Heart left ventricle (tissue), 16 donors: ENCODE measurements around the gene CAT. TPM values are rescaled to one million over a fixed set of nuclear protein-coding genes. Genes with fewer than 3 reads are reported as not detected.

Source experiments
- ATAC-seq, 4 donors: fragments of 200-7000 bp; cut with Tn5 transposase; one replicate each; pipeline ENCODE4 v1.9.1; 2020 to 2022; ENCODE audit warnings: moderate library complexity in 4 of 4, mild to moderate bottlenecking in 3 of 4, moderate number of reproducible peaks in 1 of 4
- DNase-seq, 5 donors: peaks; one replicate each; pipeline ENCODE4 v3.0.0-alpha.2; 2020
- H3K27ac ChIP-seq, 12 donors: fragments of 200-600 bp; sonication (generic) in 4 of 12; one replicate each; pipeline versions ENCODE4 v1.5.0 to v1.8.0; 2016 to 2022; ENCODE audit warnings: mild to moderate bottlenecking in 2 of 12
- H3K27me3 ChIP-seq, 9 donors: fragments of 200-600 bp; sonication (generic) in 2 of 9; one replicate each; pipeline versions ENCODE4 v1.5.1 to v1.8.0; 2016 to 2022; ENCODE audit warnings: mild to moderate bottlenecking in 3 of 9
- H3K36me3 ChIP-seq, 9 donors: fragments of 200-600 bp; sonication (generic) in 2 of 9; one replicate each; pipeline versions ENCODE4 v1.5.0 to v1.8.0; 2018 to 2022; ENCODE audit warnings: mild to moderate bottlenecking in 2 of 9
- H3K4me1 ChIP-seq, 12 donors: fragments of 200-600 bp; sonication (generic) in 4 of 12; one replicate each; pipeline versions ENCODE4 v1.5.0 to v1.8.0; 2016 to 2022; ENCODE audit warnings: mild to moderate bottlenecking in 3 of 12
- H3K4me3 ChIP-seq, 12 donors: fragments of 200-600 bp; sonication (generic) in 4 of 12; one replicate each; pipeline versions ENCODE4 v1.5.0 to v1.8.0; 2017 to 2022; ENCODE audit warnings: mild to moderate bottlenecking in 9 of 12, moderate library complexity in 4 of 12
- H3K9me3 ChIP-seq, 12 donors: fragments of 200-600 bp; sonication (generic) in 4 of 12; one replicate each; pipeline versions ENCODE4 v1.5.0 to v1.8.0; 2016 to 2022; ENCODE audit warnings: mild to moderate bottlenecking in 1 of 12
- POLR2A ChIP-seq, 2 donors: fragments of 450-650 bp; IDR thresholded peaks; one replicate each; pipeline ENCODE4 v1.6.1; 2017; ENCODE audit warnings: antibody characterized with exemption in 2 of 2, mild to moderate bottlenecking in 2 of 2, moderate library complexity in 2 of 2
- WGBS, 4 donors: extraction: QIAGEN DNeasy Blood & Tissue Kit in 2 of 4; methylation state at CpG; one replicate each; pipeline versions ENCODE4 v1.1.5 to v1.1.7; 2013 to 2018; 5-methylcytosine and 5-hydroxymethylcytosine counted together
- intact Hi-C, 10 donors: fragments of 100-400 bp; cut with DNase I; formaldehyde crosslinking; loops; one replicate each; pipeline versions ENCODE4 v1.11.1 to v1.14.2; 2022
- polyA plus RNA-seq, 2 donors: library from polyadenylated mRNA; stranded (reverse); fragments of 200-250 nt; gene quantifications; one replicate each; pipeline ENCODE4 v1.2.3, GENCODE V29; 2013
- total RNA-seq, 9 donors: library from RNA; depleted of rRNA in 2 of 9; stranded (reverse); fragments of >200 nt in 2 of 9; fragmentation: NEBNext Ultra II Directional in 3 of 9; extraction: Animal tissue kit (Norgen Biotek cat#: 25700) in 3 of 9; gene quantifications; one replicate each; pipeline versions ENCODE4 v1.1.0 to v1.2.4, GENCODE V29; 2016 to 2023
- TF ChIP-seq, protein P1 (sequence below), 12 donors: fragments of 200-600 bp; sonication (generic) in 4 of 12; IDR thresholded peaks; one replicate each; pipeline versions ENCODE4 v1.5.0 to v1.8.0; 2018 to 2022; ENCODE audit warnings: antibody characterized with exemption in 12 of 12, mild to moderate bottlenecking in 5 of 12
- donor health status: ischemic (EF 13 %, LVEDD 7.1; RV severe dilation, severe dysfunction).
- donor health status: healthy with polysubstance abuse.
- donor health status: DM: no; HTN: yes; CAD: no.
- donor health status: DM: no; HTN: no; CAD: no.
- donor health status: ischemic (EF 25% LVEDD 6.9; RV normal size, moderate dysfunction).
- donor health status: ischemic (EF 25% LVEDD 5.7; RV mildly dilated, moderate dysfunction).
- donor health status: healthy.
- donor health status: DM: yes; HTN: yes; CAD: no.
- donor health status: ischemic (EF 35%, LVEDD 5.7; RV mildly dilated, moderate dysfunction).
- donor health status: nonischemic (EF 11% LVEDD 7.7; RV severe dilation, severe dysfunction).
- donor health status: DM: yes; HTN: yes; CAD: no.
- donor health status: PGD.
- donor health status: ischemic (EF 29% LVEDD 5.4; RV normal size, mild dysfunction).
- donor health status: nonischemic (EF 23%, LVEDD 6.1; RV moderate dilation, normal function).

Gene CAT
- total and polyA plus RNA-seq, 11 donors = 49.9 to 183 (median 88.6) TPM

DNA sequence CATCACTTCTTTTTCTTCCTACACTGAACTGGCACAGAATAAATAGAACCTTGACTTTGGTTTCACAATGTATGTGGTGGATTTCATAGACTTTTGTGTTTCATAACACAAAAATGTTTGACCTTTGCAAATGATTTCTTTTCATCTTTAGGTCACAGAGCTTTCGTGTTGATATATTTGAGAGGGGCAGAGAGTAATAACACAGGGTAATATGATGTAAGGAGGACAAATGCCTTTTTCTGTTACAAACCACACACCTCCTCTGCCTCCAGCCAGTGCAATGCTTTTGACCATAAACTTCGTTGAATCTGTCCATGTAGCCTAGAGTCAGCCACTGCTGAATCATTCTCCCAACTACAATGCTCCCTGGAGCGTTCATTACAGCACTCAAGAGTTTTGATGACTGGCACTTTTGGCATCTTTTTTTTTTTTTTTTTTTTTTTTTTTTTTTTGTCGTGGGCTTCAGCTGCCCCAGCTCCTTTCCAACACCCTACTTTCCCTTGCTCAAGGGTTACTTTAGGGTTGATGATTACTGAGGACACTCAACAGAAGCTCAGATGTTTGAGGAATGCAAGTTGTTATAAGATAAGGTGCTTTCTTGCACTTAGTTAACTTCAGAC is 11.4 kb upstream of the CAT start:
- intact Hi-C loops = no loop called here
- Histone ChIP-seq H3K27ac (peak overlapping the region in 1 of 12 donors; percentile 32), H3K36me3 (no peaks in the 10 kb centered on the region), H3K4me1 (peaks cover 0 to 37% (median 0%) of the 10 kb centered on the region in 12 donors), H3K4me3 (no peak overlapping the region), H3K27me3 (peaks cover 0 to 3% (median 0%) of the 10 kb centered on the region in 9 donors), H3K9me3 (no peaks in the 10 kb centered on the region)
- DNase-seq (no peak), ATAC-seq (peak in 2 of 4 donors; percentile 55 to 60)
- no peak for TF ChIP-seq POLR2A (IDR thresholded peaks at IDR 0.05)
- TF ChIP-seq, protein P1, sequence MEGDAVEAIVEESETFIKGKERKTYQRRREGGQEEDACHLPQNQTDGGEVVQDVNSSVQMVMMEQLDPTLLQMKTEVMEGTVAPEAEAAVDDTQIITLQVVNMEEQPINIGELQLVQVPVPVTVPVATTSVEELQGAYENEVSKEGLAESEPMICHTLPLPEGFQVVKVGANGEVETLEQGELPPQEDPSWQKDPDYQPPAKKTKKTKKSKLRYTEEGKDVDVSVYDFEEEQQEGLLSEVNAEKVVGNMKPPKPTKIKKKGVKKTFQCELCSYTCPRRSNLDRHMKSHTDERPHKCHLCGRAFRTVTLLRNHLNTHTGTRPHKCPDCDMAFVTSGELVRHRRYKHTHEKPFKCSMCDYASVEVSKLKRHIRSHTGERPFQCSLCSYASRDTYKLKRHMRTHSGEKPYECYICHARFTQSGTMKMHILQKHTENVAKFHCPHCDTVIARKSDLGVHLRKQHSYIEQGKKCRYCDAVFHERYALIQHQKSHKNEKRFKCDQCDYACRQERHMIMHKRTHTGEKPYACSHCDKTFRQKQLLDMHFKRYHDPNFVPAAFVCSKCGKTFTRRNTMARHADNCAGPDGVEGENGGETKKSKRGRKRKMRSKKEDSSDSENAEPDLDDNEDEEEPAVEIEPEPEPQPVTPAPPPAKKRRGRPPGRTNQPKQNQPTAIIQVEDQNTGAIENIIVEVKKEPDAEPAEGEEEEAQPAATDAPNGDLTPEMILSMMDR (IDR thresholded peaks at IDR 0.05) = no peak
- 32 to 53% (median 45%) methylated on average over 4 of the region's 4 CpGs for WGBS, 4 donors

GRCh38 chr11:34431979-34432378 is 6.8 kb upstream of the CAT start:
- WGBS, 4 donors = 89 to 94% (median 92%) methylated on average over 4 of the region's 4 CpGs
- ATAC-seq (no peak), DNase-seq (no peak)
- H3K4me1 ChIP-seq = peaks cover 0 to 22% (median 0%) of the 10 kb centered on the region in 12 donors
- no peak overlapping the region for H3K4me3 ChIP-seq
- no peaks in the 10 kb centered on the region for H3K9me3 ChIP-seq
- no peaks in the 10 kb centered on the region for H3K27me3 ChIP-seq
- H3K36me3 ChIP-seq = no peaks in the 10 kb centered on the region
- intact Hi-C loops = no loop called here
- no peak overlapping the region for H3K27ac ChIP-seq
- TF ChIP-seq, protein P1 (IDR thresholded peaks at IDR 0.05) = no peak
- no peak for TF ChIP-seq POLR2A (IDR thresholded peaks at IDR 0.05)

- no peak overlapping the region for H3K27ac ChIP-seq
- DNase-seq (no peak), ATAC-seq (no peak)
- H3K4me1 ChIP-seq = peaks cover 0 to 23% (median 2%) of the 10 kb centered on the region in 12 donors
- no peaks in the 10 kb centered on the region for H3K36me3 ChIP-seq
- H3K27me3 ChIP-seq = no peaks in the 10 kb centered on the region
- no peaks in the 10 kb centered on the region for H3K9me3 ChIP-seq
- no peak for TF ChIP-seq POLR2A (IDR thresholded peaks at IDR 0.05)
- TF ChIP-seq, protein P1 (IDR thresholded peaks at IDR 0.05) = no peak
- no peak overlapping the region for H3K4me3 ChIP-seq
- intact Hi-C loops = no loop called here
- WGBS, 4 donors = 76 to 85% (median 79%) methylated on average over 5 of the region's 5 CpGs
Measured at GRCh38 chr11:34432822-34433221, 5.9 kb upstream of the CAT start.

DNA sequence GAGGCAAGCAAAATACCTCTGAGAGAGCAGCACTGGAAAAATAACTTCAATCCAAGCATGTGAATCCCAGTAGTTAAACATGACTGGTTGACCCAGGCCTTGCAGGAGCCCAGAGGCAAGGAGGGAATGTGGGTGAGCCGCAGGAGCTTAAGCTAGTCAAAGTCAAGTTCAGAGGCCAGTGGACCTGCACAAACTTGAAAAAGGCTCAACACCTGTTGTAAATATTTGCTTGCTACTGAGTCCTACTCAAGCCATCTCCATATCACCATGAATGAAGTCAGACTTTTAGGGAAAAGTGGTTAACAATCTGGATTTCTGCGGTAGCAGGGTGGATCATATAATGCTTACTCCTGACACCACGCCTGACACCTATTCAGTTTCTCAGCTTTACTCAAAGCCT is 4.8 kb upstream of the CAT start:
- Histone ChIP-seq H3K4me1 (peaks cover 0 to 28% (median 7%) of the 10 kb centered on the region in 12 donors), H3K9me3 (no peaks in the 10 kb centered on the region), H3K27me3 (no peaks in the 10 kb centered on the region), H3K27ac (no peak overlapping the region), H3K36me3 (no peaks in the 10 kb centered on the region), H3K4me3 (no peak overlapping the region)
- no peak for ATAC-seq
- intact Hi-C loops = no loop called here
- no peak for DNase-seq
- no peak for TF ChIP-seq POLR2A (IDR thresholded peaks at IDR 0.05)
- TF ChIP-seq, protein P1 (IDR thresholded peaks at IDR 0.05) = no peak
- WGBS, 4 donors = 95 to 96% (median 95%) methylated on average over 3 of the region's 3 CpGs
